ENCODE results near the gene NAPG. TPM values are rescaled to one million over a fixed set of nuclear protein-coding genes. Genes with fewer than 3 reads are reported as not detected.

The NAPG gene
- total RNA-seq, 4 donors from 2014 or later, result 27.1 to 34.7 (median 31.0) TPM

- TF ChIP-seq CTCF (IDR thresholded peaks at IDR 0.05) (peak; percentile 47 to 88 (median 76)), POLR2A (IDR thresholded peaks at IDR 0.05) (no peak)
- H3K27me3 ChIP-seq, result no peaks in the 10 kb centered on the region
- no peak for DNase-seq
- H3K4me1 ChIP-seq, result peaks cover 12 to 62% (median 25%) of the 10 kb centered on the region in 3 donors
- WGBS, 2 donors, result 31% methylated on average over 14 of the region's 17 CpGs
- H3K36me3 ChIP-seq, result peaks cover 0 to 25% (median 14%) of the 10 kb centered on the region in 3 donors
- peak overlapping the region in 2 of 4 donors; percentile 22 to 49 for H3K4me3 ChIP-seq
- peak overlapping the region in 2 of 4 donors; percentile 2 to 39 for H3K27ac ChIP-seq
- intact Hi-C loops (cut with DNase I), result no loop called here
- no peaks in the 10 kb centered on the region for H3K9me3 ChIP-seq
Measured at GRCh38 chr18:10560452-10561045, 34.7 kb downstream of the NAPG start.

- intact Hi-C loops (cut with DNase I), result no loop called here
- no peaks in the 10 kb centered on the region for H3K9me3 ChIP-seq
- peaks cover 0 to 3% (median 0%) of the 10 kb centered on the region in 3 donors for H3K36me3 ChIP-seq
- peaks cover 12 to 62% (median 25%) of the 10 kb centered on the region in 3 donors for H3K4me1 ChIP-seq
- no peaks in the 10 kb centered on the region for H3K27me3 ChIP-seq
- TF ChIP-seq POLR2A (IDR thresholded peaks at IDR 0.05), result no peak
- TF ChIP-seq CTCF (IDR thresholded peaks at IDR 0.05), result no peak
- WGBS, 2 donors, result 60 to 62% methylated on average over 5 of the region's 5 CpGs
- peak overlapping the region in 1 of 4 donors; percentile 7 for H3K27ac ChIP-seq
- no peak overlapping the region for H3K4me3 ChIP-seq
- DNase-seq, result no peak
Measured at GRCh38 chr18:10562773-10563160, 36.9 kb downstream of the NAPG start.

GRCh38 chr18:10563886-10564285 is 38.1 kb downstream of the NAPG start:
- H3K4me1 ChIP-seq, result peaks cover 12 to 54% (median 25%) of the 10 kb centered on the region in 3 donors
- 46 to 65% methylated on average over 6 to 7 of the region's 9 CpGs for WGBS, 2 donors
- H3K27ac ChIP-seq, result peak overlapping the region in 3 of 4 donors; percentile 22 to 64 (median 60)
- DNase-seq, result no peak
- intact Hi-C loops (cut with DNase I), result no loop called here
- H3K9me3 ChIP-seq, result no peaks in the 10 kb centered on the region
- H3K27me3 ChIP-seq, result no peaks in the 10 kb centered on the region
- no peaks in the 10 kb centered on the region for H3K36me3 ChIP-seq
- no peak overlapping the region for H3K4me3 ChIP-seq
- TF ChIP-seq CTCF (IDR thresholded peaks at IDR 0.05) (no peak), POLR2A (IDR thresholded peaks at IDR 0.05) (no peak)

GRCh38 chr18:10564975-10565773 is 39.3 kb downstream of the NAPG start:
- no peak for TF ChIP-seq CTCF (IDR thresholded peaks at IDR 0.05)
- TF ChIP-seq POLR2A (IDR thresholded peaks at IDR 0.05), result no peak
- intact Hi-C loops (cut with DNase I), result no loop called here
- no peaks in the 10 kb centered on the region for H3K36me3 ChIP-seq

GRCh38 chr18:10565835-10566234 is 40.0 kb downstream of the NAPG start:
- H3K27me3 ChIP-seq, result no peaks in the 10 kb centered on the region
- H3K9me3 ChIP-seq, result no peaks in the 10 kb centered on the region
- whole genome bisulfite sequencing, 2 donors, result 81 to 94% methylated on average over 5 of the region's 5 CpGs
- H3K4me1 ChIP-seq, result peaks cover 5 to 36% (median 17%) of the 10 kb centered on the region in 3 donors
- TF ChIP-seq POLR2A (IDR thresholded peaks at IDR 0.05) (no peak), CTCF (IDR thresholded peaks at IDR 0.05) (no peak)
- H3K4me3 ChIP-seq, result no peak overlapping the region
- DNase-seq, result no peak
- intact Hi-C loops (cut with DNase I), result no loop called here
- no peaks in the 10 kb centered on the region for H3K36me3 ChIP-seq
- no peak overlapping the region for H3K27ac ChIP-seq

More at GRCh38 chr18:10564975-10565773, 39.3 kb downstream of the NAPG start:
- 88 to 89% methylated on average over 9 to 10 of the region's 10 CpGs for WGBS, 2 donors
- Histone ChIP-seq H3K27me3 (no peaks in the 10 kb centered on the region), H3K27ac (no peak overlapping the region), H3K4me1 (peaks cover 7 to 43% (median 19%) of the 10 kb centered on the region in 3 donors), H3K9me3 (no peaks in the 10 kb centered on the region), H3K4me3 (no peak overlapping the region)
- DNase-seq, result no peak
